GM12872 (cell line): ENCODE data around the gene NTRK2.

ENCODE experiments used
- CTCF ChIP-seq: IDR thresholded peaks from 3 replicates; pipeline ENCODE4 v1.5.1; 2011; ENCODE audit warnings: low read depth, mild to moderate bottlenecking, low read length, moderate library complexity; ENCODE audit not compliant: insufficient read depth

The NTRK2 gene

GRCh38 chr9:85027870-85028269 lies 358.3 kb downstream of the NTRK2 start:
- no peak for TF ChIP-seq CTCF

GRCh38 chr9:85030316-85030715 lies 360.8 kb downstream of the NTRK2 start:
- TF ChIP-seq CTCF = no peak

- TF ChIP-seq CTCF = no peak
Observed at GRCh38 chr9:85036496-85036895, 367.0 kb downstream of the NTRK2 start.

- no peak for TF ChIP-seq CTCF
Observed at GRCh38 chr9:85038061-85038460, 368.5 kb downstream of the NTRK2 start.

- no peak for TF ChIP-seq CTCF
Observed at GRCh38 chr9:85038824-85039608, 369.5 kb downstream of the NTRK2 start.

GRCh38 chr9:85040146-85040545 lies 370.6 kb downstream of the NTRK2 start:
- TF ChIP-seq CTCF = no peak

- TF ChIP-seq CTCF = no peak
Observed at GRCh38 chr9:85040821-85041465, 371.4 kb downstream of the NTRK2 start.
